Neutrophil (primary cell): ENCODE measurements around the gene SEL1L3.

ENCODE experiments used
- H3K27ac ChIP-seq: fragments of 200-600 bp; sonication (generic); 2 replicates; pipeline ENCODE4 v1.5.1; 2016; ENCODE audit warnings: mild to moderate bottlenecking, moderate library complexity
- H3K27me3 ChIP-seq: fragments of 200-600 bp; sonication (generic); 2 replicates; pipeline ENCODE4 v1.6.0; 2016; ENCODE audit warnings: mild to moderate bottlenecking
- H3K36me3 ChIP-seq: fragments of 200-600 bp; sonication (generic); 2 replicates; pipeline ENCODE4 v1.5.1; 2017
- H3K4me1 ChIP-seq, 2 experiments: fragments of 200-600 bp in 1 of 2; sonication (generic) in 1 of 2; 1 replicate in 1 of 2; 2 replicates in 1 of 2; pipeline versions ENCODE4 v1.5.1 to v1.6.1; 2013 to 2016; ENCODE audit warnings: low read depth in 1 of 2, low read length in 1 of 2, mild to moderate bottlenecking in 1 of 2, moderate library complexity in 1 of 2; ENCODE audit not compliant: control insufficient read depth in 1 of 2, insufficient read depth in 1 of 2
- H3K4me3 ChIP-seq, 2 experiments: fragments of 200-600 bp in 1 of 2; sonication (generic) in 1 of 2; 1 replicate in 1 of 2; 2 replicates in 1 of 2; pipeline ENCODE4 v1.5.1; 2013 to 2016; ENCODE audit warnings: low read depth in 1 of 2, low read length in 1 of 2, mild to moderate bottlenecking in 1 of 2, moderate library complexity in 1 of 2
- H3K9me3 ChIP-seq: fragments of 200-600 bp; sonication (generic); 2 replicates; pipeline ENCODE4 v1.5.1; 2016
- TF ChIP-seq, protein P1 (sequence below): fragments of 200-600 bp; sonication (generic); IDR thresholded peaks from 2 replicates; pipeline ENCODE4 v1.5.1; 2016; ENCODE audit warnings: antibody characterized with exemption

Gene SEL1L3

GRCh38 chr4:25723409-25723808, 139.4 kb downstream of the SEL1L3 start:
- H3K27me3 ChIP-seq: no peaks in the 10 kb centered on the region
- TF ChIP-seq, protein P1, sequence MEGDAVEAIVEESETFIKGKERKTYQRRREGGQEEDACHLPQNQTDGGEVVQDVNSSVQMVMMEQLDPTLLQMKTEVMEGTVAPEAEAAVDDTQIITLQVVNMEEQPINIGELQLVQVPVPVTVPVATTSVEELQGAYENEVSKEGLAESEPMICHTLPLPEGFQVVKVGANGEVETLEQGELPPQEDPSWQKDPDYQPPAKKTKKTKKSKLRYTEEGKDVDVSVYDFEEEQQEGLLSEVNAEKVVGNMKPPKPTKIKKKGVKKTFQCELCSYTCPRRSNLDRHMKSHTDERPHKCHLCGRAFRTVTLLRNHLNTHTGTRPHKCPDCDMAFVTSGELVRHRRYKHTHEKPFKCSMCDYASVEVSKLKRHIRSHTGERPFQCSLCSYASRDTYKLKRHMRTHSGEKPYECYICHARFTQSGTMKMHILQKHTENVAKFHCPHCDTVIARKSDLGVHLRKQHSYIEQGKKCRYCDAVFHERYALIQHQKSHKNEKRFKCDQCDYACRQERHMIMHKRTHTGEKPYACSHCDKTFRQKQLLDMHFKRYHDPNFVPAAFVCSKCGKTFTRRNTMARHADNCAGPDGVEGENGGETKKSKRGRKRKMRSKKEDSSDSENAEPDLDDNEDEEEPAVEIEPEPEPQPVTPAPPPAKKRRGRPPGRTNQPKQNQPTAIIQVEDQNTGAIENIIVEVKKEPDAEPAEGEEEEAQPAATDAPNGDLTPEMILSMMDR: no peak
- H3K36me3 ChIP-seq: no peaks in the 10 kb centered on the region
- H3K27ac ChIP-seq: no peak overlapping the region
- H3K4me1 ChIP-seq: no peaks in the 10 kb centered on the region
- no peaks in the 10 kb centered on the region for H3K9me3 ChIP-seq
- H3K4me3 ChIP-seq: no peak overlapping the region

- TF ChIP-seq, protein P1: no peak
- Histone ChIP-seq H3K36me3 (no peaks in the 10 kb centered on the region), H3K27me3 (no peaks in the 10 kb centered on the region), H3K4me3 (no peak overlapping the region), H3K27ac (no peak overlapping the region), H3K9me3 (no peaks in the 10 kb centered on the region), H3K4me1 (no peaks in the 10 kb centered on the region)
Observed at GRCh38 chr4:25722964-25723363, 139.8 kb downstream of the SEL1L3 start.

DNA sequence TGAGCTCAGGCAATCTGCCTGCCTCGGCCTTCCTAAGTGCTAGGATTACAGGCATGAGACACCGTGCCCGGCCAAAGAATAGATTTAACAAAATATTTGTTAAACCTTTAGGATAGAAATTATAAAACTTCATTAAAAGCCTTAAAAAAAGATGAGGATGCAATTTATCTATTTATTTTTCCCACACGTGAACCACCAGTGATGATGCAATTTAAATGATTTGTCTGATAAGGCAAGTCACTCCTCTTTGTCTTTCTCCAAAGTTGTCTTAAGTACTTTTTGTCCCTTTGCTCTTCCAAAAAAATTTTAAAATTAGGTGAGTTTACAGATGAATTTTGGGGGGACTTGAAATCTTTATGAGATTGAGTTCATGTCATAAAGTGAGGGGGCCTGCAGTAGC, 149.0 kb downstream of the SEL1L3 start:
- Histone ChIP-seq H3K9me3 (no peaks in the 10 kb centered on the region), H3K4me1 (no peaks in the 10 kb centered on the region), H3K36me3 (no peaks in the 10 kb centered on the region), H3K27me3 (no peaks in the 10 kb centered on the region), H3K27ac (no peak overlapping the region), H3K4me3 (no peak overlapping the region)
- TF ChIP-seq, protein P1: no peak

- Histone ChIP-seq H3K4me3 (no peak overlapping the region), H3K4me1 (no peaks in the 10 kb centered on the region), H3K9me3 (no peaks in the 10 kb centered on the region), H3K27ac (no peak overlapping the region), H3K36me3 (no peaks in the 10 kb centered on the region), H3K27me3 (no peaks in the 10 kb centered on the region)
- TF ChIP-seq, protein P1: no peak
Observed at GRCh38 chr4:25712611-25713010, 150.2 kb downstream of the SEL1L3 start.

DNA sequence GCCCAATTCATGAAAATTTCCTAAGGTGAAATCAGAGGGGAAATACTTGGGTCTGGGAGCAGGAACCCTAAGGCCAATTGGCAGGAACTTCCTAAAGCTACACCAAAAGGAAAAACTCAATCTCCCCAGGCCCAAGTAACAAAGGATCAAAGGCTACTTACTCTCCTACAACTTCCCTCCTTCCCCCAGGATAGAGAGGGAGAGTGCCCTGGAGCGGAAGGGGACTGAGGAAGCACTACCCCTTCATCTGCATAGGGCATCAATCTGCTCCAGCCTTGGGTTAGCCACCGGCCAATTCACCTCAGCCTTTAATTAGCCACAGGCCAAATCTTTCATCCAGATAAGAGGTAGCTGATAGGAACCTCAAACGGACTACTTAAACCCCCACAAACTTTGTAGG, 152.2 kb downstream of the SEL1L3 start:
- H3K27me3 ChIP-seq: no peaks in the 10 kb centered on the region
- TF ChIP-seq, protein P1: no peak
- H3K9me3 ChIP-seq: no peaks in the 10 kb centered on the region
- H3K36me3 ChIP-seq: no peaks in the 10 kb centered on the region
- no peak overlapping the region for H3K4me3 ChIP-seq
- H3K27ac ChIP-seq: no peak overlapping the region
- H3K4me1 ChIP-seq: no peaks in the 10 kb centered on the region

- Histone ChIP-seq H3K9me3 (no peaks in the 10 kb centered on the region), H3K4me3 (no peak overlapping the region), H3K27ac (no peak overlapping the region), H3K36me3 (no peaks in the 10 kb centered on the region), H3K27me3 (no peaks in the 10 kb centered on the region), H3K4me1 (no peaks in the 10 kb centered on the region)
- TF ChIP-seq, protein P1: no peak
Observed at GRCh38 chr4:25704516-25704915, 158.3 kb downstream of the SEL1L3 start.
